ENCODE measurements around the gene SIRT7. TPM values are rescaled to one million over a fixed set of nuclear protein-coding genes. Genes with fewer than 3 reads are reported as not detected.

The SIRT7 gene
- total RNA-seq, 2 experiments from 2014 or later = 49.1 to 69.3 TPM

- H3K9me2 ChIP-seq (ENCODE audit: insufficient read depth, low read length) = no peaks in the 10 kb centered on the region
- DNase-seq (ENCODE audit: low spot score) = no peak
- no peaks in the 10 kb centered on the region for H3K9me3 ChIP-seq (ENCODE audit: low read length)
- H3K27ac ChIP-seq (ENCODE audit: low read depth, low read length, poor library complexity, severe bottlenecking) = peak overlapping the region; percentile 60
- H3K79me2 ChIP-seq (ENCODE audit: insufficient read depth, low read depth, low read length) = peaks cover 37% of the 10 kb centered on the region
- CTCF ChIA-PET (ENCODE audit: unreplicated experiment) = no interaction called here
- TF ChIP-seq CTCF (conservative IDR thresholded peaks at IDR 0.05; ENCODE audit: low read length) = no peak
- no peak for TF ChIP-seq EZH2phosphoT487 (IDR thresholded peaks at IDR 0.05; ENCODE audit: borderline replicate concordance, low read depth, low read length)
- POLR2A ChIA-PET = interaction anchor here (0.8 to 2.5 kb wide), 3 partner anchors 9 to 173 kb away, joined by 3 to 8 read pairs (median 4); partner anchors contain the start of gene DCXR
- H3K36me3 ChIP-seq (ENCODE audit: insufficient read depth, low read length) = peaks cover 11% of the 10 kb centered on the region; the same call in 1 of the 2 replicates
- H3K4me3 ChIP-seq (ENCODE audit: low read depth, low read length, poor library complexity, severe bottlenecking) = peak overlapping the region; percentile 80
- peaks cover 34% of the 10 kb centered on the region for H3K4me1 ChIP-seq (ENCODE audit: insufficient read depth, low read length, poor library complexity, severe bottlenecking)
- H2AFZ ChIP-seq (ENCODE audit: low read length) = no peak overlapping the region
- no TSS peak for BruUV-seq (replicated peaks)
- intact Hi-C loops (cut with micrococcal nuclease; ENCODE audit: unreplicated experiment) = loop anchor here (2.0 kb wide), 2 partner anchors 55 to 213 kb away; partner anchors contain the start of genes ARHGDIA and SLC25A10
- H3K4me2 ChIP-seq (ENCODE audit: low read length) = peak overlapping the region; percentile 85
- H4K20me1 ChIP-seq (ENCODE audit: insufficient read depth, low read length) = no peaks in the 10 kb centered on the region
Measured at GRCh38 chr17:81925860-81926450, 8.0 kb upstream of the SIRT7 start.

DNA sequence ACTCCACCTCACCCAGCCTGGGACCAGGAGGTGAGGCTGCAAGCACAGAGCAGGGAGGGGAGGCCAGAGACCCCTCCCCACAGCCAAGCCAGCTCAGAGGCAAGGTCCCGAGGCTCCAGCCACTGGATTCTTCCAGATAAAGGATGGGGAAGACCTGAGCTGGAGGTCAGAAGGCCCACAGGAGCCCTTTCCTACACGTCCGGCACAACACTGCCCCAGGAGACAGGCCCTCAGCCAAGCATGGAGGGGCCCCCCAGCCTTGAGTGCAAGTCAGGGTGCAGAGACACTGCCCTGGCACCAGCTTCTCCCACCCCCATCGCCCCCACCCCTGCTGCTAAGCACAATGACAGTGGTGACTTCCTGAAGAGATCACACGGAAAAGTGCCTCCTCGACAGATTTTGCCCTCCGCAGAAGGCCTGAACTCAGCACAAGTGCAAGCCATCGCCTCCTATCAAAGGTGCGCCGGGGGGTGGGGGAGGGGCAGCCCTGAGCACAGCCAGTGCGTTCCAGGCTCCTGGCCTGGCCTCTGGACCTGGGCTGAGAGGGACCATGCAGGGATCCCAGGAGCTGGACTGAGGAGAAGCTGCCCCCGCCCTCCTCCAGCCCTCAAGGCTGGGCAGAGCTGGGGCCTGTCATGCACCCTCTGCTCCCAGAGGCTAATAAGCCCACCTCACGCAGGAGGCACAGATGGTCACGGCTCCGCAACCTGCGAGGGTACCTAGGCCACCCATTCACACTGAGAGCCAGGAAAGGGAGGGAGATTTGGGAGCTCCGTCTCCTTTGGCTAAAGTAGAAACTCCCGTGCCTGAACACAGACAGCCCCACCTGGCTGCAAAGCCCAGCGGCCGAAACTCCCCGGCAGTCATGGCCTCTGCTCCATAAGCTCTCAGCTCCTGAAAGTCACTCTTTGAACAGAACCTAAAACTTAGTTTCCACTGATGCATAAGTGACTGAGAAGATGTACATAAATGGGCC is 6.9 kb upstream of the SIRT7 start:
- Histone ChIP-seq H4K20me1 (ENCODE audit: insufficient read depth, low read length) (no peaks in the 10 kb centered on the region), H3K4me3 (ENCODE audit: low read depth, low read length, poor library complexity, severe bottlenecking) (no peak overlapping the region), H3K9me2 (ENCODE audit: insufficient read depth, low read length) (no peaks in the 10 kb centered on the region), H3K4me2 (ENCODE audit: low read length) (peak overlapping the region; percentile 31; the same call in 1 of the 2 replicates), H3K36me3 (ENCODE audit: insufficient read depth, low read length) (peaks cover 20% of the 10 kb centered on the region; the same call in 1 of the 2 replicates), H3K79me2 (ENCODE audit: insufficient read depth, low read depth, low read length) (peaks cover 37% of the 10 kb centered on the region), H3K4me1 (ENCODE audit: insufficient read depth, low read length, poor library complexity, severe bottlenecking) (peaks cover 34% of the 10 kb centered on the region), H3K9me3 (ENCODE audit: low read length) (no peaks in the 10 kb centered on the region), H3K27ac (ENCODE audit: low read depth, low read length, poor library complexity, severe bottlenecking) (no peak overlapping the region), H2AFZ (ENCODE audit: low read length) (no peak overlapping the region)
- TF ChIP-seq EZH2phosphoT487 (IDR thresholded peaks at IDR 0.05; ENCODE audit: borderline replicate concordance, low read depth, low read length) (no peak), CTCF (conservative IDR thresholded peaks at IDR 0.05; ENCODE audit: low read length) (no peak)
- intact Hi-C loops (cut with micrococcal nuclease; ENCODE audit: unreplicated experiment) = no loop called here
- ChIA-PET POLR2A (interaction anchor here (1.7 to 2.5 kb wide), 2 partner anchors 8 to 31 kb away, joined by 5 to 8 read pairs; no protein-coding TSS in a partner anchor), CTCF (ENCODE audit: unreplicated experiment) (no interaction called here)
- DNase-seq (ENCODE audit: low spot score) = no peak
- BruUV-seq (replicated peaks) = no TSS peak
